MM.1S (cell line): ENCODE data around the gene LDHAL6A.

Experiments used
- DNase-seq: peaks from one replicate; pipeline ENCODE4 v3.0.0-alpha.2; 2015
- H2AFZ ChIP-seq: fragments of 300-600 bp; sonication (generic); 2 replicates; pipeline ENCODE4 v1.6.0; 2016; ENCODE audit warnings: antibody characterized with exemption, low read length
- H3F3A ChIP-seq: fragments of 300-600 bp; sonication (generic); 2 replicates; pipeline ENCODE4 v1.6.1; 2016; ENCODE audit warnings: mild to moderate bottlenecking, antibody characterized with exemption, low read length, moderate library complexity, mixed read lengths; ENCODE audit not compliant: insufficient read depth
- H3K27ac ChIP-seq: fragments of 300-600 bp; sonication (generic); 2 replicates; pipeline ENCODE4 v1.5.1; 2016; ENCODE audit warnings: mild to moderate bottlenecking, low read length
- H3K27me3 ChIP-seq: fragments of 300-600 bp; sonication (generic); replicated peaks from 2 replicates; pipeline ENCODE4 v1.6.0; 2016; ENCODE audit warnings: low read length; ENCODE audit not compliant: insufficient read depth
- H3K36me3 ChIP-seq: fragments of 300-600 bp; sonication (generic); replicated peaks from 2 replicates; pipeline ENCODE4 v1.6.1; 2016; ENCODE audit warnings: mild to moderate bottlenecking, low read length, mixed read lengths; ENCODE audit not compliant: insufficient read depth
- H3K4me1 ChIP-seq: fragments of 300-600 bp; sonication (generic); 2 replicates; pipeline ENCODE4 v1.6.1; 2016; ENCODE audit warnings: low read length, mixed read lengths
- H3K4me2 ChIP-seq: fragments of 300-600 bp; sonication (generic); 2 replicates; pipeline ENCODE4 v1.6.0; 2016; ENCODE audit warnings: low read depth, low read length
- H3K4me3 ChIP-seq: fragments of 300-600 bp; sonication (generic); 2 replicates; pipeline ENCODE4 v1.5.1; 2016; ENCODE audit warnings: low read length, mixed read lengths
- H3K79me2 ChIP-seq: fragments of 300-600 bp; sonication (generic); 2 replicates; pipeline ENCODE4 v1.6.1; 2016; ENCODE audit warnings: mixed run types, low read length, mixed read lengths
- H3K9ac ChIP-seq: fragments of 300-600 bp; sonication (generic); 2 replicates; pipeline ENCODE4 v1.6.1; 2016; ENCODE audit warnings: low read length, mixed read lengths
- H3K9me2 ChIP-seq: fragments of 300-600 bp; sonication (generic); replicated peaks from 2 replicates; pipeline ENCODE4 v1.6.1; 2016; ENCODE audit warnings: mild to moderate bottlenecking, low read length, mixed read lengths; ENCODE audit not compliant: insufficient read depth
- H3K9me3 ChIP-seq: fragments of 300-600 bp; sonication (generic); replicated peaks from 2 replicates; pipeline ENCODE4 v1.6.1; 2016; ENCODE audit warnings: mild to moderate bottlenecking, low read length, mixed read lengths; ENCODE audit not compliant: insufficient read depth
- H4K20me1 ChIP-seq: fragments of 300-600 bp; sonication (generic); 2 replicates; pipeline ENCODE4 v1.6.1; 2016; ENCODE audit warnings: mild to moderate bottlenecking, low read length, moderate library complexity, mixed read lengths; ENCODE audit not compliant: insufficient read depth
- EZH2 ChIP-seq: fragments of 300-600 bp; sonication (generic); optimal IDR thresholded peaks from 2 replicates; pipeline ENCODE3; 2017; ENCODE audit warnings: low read depth, mild to moderate bottlenecking, antibody characterized with exemption, low read length, mixed read lengths
- EZH2phosphoT487 ChIP-seq: fragments of 300-600 bp; sonication (generic); IDR thresholded peaks from 2 replicates; pipeline ENCODE4 v1.6.1; 2018; ENCODE audit warnings: antibody characterized with exemption, low read length
- TF ChIP-seq, protein P1 (sequence below): fragments of 300-600 bp; sonication (generic); IDR thresholded peaks from 2 replicates; pipeline ENCODE4 v1.5.1; 2016; ENCODE audit warnings: antibody characterized with exemption, low read length, mixed read lengths

The LDHAL6A gene

GRCh38 chr11:18502352-18502751, 46.7 kb downstream of the LDHAL6A start:
- H3K9ac ChIP-seq, result no peak overlapping the region
- no peaks in the 10 kb centered on the region for H3K9me3 ChIP-seq
- peaks cover 4% of the 10 kb centered on the region; the same call in 1 of the 2 replicates for H3K36me3 ChIP-seq
- H3K27ac ChIP-seq, result no peak overlapping the region
- no peaks in the 10 kb centered on the region for H3F3A ChIP-seq
- no peak overlapping the region for H2AFZ ChIP-seq
- H4K20me1 ChIP-seq, result no peaks in the 10 kb centered on the region
- DNase-seq, result no peak
- no peaks in the 10 kb centered on the region for H3K79me2 ChIP-seq
- H3K4me2 ChIP-seq, result no peak overlapping the region
- no peaks in the 10 kb centered on the region for H3K9me2 ChIP-seq
- H3K4me3 ChIP-seq, result no peak overlapping the region
- H3K4me1 ChIP-seq, result no peaks in the 10 kb centered on the region
- TF ChIP-seq EZH2phosphoT487, result no peak
- TF ChIP-seq EZH2, result no peak
- TF ChIP-seq, protein P1, sequence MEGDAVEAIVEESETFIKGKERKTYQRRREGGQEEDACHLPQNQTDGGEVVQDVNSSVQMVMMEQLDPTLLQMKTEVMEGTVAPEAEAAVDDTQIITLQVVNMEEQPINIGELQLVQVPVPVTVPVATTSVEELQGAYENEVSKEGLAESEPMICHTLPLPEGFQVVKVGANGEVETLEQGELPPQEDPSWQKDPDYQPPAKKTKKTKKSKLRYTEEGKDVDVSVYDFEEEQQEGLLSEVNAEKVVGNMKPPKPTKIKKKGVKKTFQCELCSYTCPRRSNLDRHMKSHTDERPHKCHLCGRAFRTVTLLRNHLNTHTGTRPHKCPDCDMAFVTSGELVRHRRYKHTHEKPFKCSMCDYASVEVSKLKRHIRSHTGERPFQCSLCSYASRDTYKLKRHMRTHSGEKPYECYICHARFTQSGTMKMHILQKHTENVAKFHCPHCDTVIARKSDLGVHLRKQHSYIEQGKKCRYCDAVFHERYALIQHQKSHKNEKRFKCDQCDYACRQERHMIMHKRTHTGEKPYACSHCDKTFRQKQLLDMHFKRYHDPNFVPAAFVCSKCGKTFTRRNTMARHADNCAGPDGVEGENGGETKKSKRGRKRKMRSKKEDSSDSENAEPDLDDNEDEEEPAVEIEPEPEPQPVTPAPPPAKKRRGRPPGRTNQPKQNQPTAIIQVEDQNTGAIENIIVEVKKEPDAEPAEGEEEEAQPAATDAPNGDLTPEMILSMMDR, result no peak
- no peaks in the 10 kb centered on the region for H3K27me3 ChIP-seq

- no peaks in the 10 kb centered on the region for H4K20me1 ChIP-seq
- H3K9me3 ChIP-seq, result no peaks in the 10 kb centered on the region
- H3K27me3 ChIP-seq, result no peaks in the 10 kb centered on the region
- H3K27ac ChIP-seq, result no peak overlapping the region
- no peak overlapping the region for H3K9ac ChIP-seq
- H2AFZ ChIP-seq, result no peak overlapping the region
- H3K4me2 ChIP-seq, result no peak overlapping the region
- no peaks in the 10 kb centered on the region for H3K9me2 ChIP-seq
- DNase-seq, result no peak
- no peak overlapping the region for H3K4me3 ChIP-seq
- H3K79me2 ChIP-seq, result peaks cover 53% of the 10 kb centered on the region
- TF ChIP-seq EZH2phosphoT487 (no peak), EZH2 (no peak)
- TF ChIP-seq, protein P1, result no peak
- no peaks in the 10 kb centered on the region for H3K4me1 ChIP-seq
- no peaks in the 10 kb centered on the region for H3K36me3 ChIP-seq
- H3F3A ChIP-seq, result peaks cover 1% of the 10 kb centered on the region; the same call in 1 of the 2 replicates
Observed at GRCh38 chr11:18521122-18521521, 65.5 kb downstream of the LDHAL6A start.

DNA sequence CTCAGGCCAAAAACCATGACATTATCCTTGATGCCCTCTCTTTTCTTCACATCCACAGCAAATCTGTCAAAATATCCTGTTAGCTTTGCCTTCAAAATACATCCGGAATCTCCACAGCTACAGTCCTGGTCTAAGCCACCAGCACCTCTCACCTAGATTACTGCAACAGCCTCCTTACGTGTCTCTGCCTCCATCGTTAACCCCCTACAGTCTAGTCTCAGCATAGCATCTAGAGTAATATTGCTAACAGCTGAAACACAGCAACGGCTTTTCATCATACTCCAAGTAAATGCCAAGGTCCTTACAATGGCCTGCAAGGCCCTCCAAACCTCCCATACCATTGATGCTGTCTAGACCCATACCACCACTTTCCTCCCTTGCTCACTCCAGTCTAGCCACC, 66.7 kb downstream of the LDHAL6A start:
- Histone ChIP-seq H3K27me3 (no peaks in the 10 kb centered on the region), H3K4me3 (no peak overlapping the region), H3K9ac (no peak overlapping the region), H2AFZ (no peak overlapping the region), H3K4me1 (peaks cover 1% of the 10 kb centered on the region; the same call in 1 of the 2 replicates), H3K36me3 (no peaks in the 10 kb centered on the region), H3K4me2 (no peak overlapping the region), H3K9me2 (no peaks in the 10 kb centered on the region), H4K20me1 (no peaks in the 10 kb centered on the region), H3K79me2 (peaks cover 64% of the 10 kb centered on the region), H3K9me3 (no peaks in the 10 kb centered on the region), H3K27ac (no peak overlapping the region), H3F3A (peaks cover 13% of the 10 kb centered on the region; the same call in 1 of the 2 replicates)
- TF ChIP-seq, protein P1, result peak; percentile 9; the same call in 1 of the 2 replicates
- TF ChIP-seq EZH2phosphoT487, result no peak
- DNase-seq, result no peak
